Measurements from ENCODE around the gene HLA-DOA.

GRCh38 chr6:32974541-32975308 lies 34.7 kb downstream of the HLA-DOA start:
- no peak for TF ChIP-seq CTCF (conservative IDR thresholded peaks at IDR 0.05; ENCODE audit: low read depth, low read length)
- no peak for TF ChIP-seq EZH2 (IDR thresholded peaks at IDR 0.05; ENCODE audit: low read length, unreplicated experiment)
- no peak for TF ChIP-seq EZH2phosphoT487 (IDR thresholded peaks at IDR 0.05; ENCODE audit: borderline replicate concordance, low read length)

Measured in PC-3 (cell line).